Heart left ventricle (tissue), 13 donors: Measurements from ENCODE around the gene SLC6A11.

ENCODE experiments used
- POLR2A ChIP-seq, 2 donors: fragments of 450-650 bp; IDR thresholded peaks; one replicate each; pipeline ENCODE4 v1.6.1; 2017; ENCODE audit warnings: antibody characterized with exemption in 2 of 2, mild to moderate bottlenecking in 2 of 2, moderate library complexity in 2 of 2
- TF ChIP-seq, protein P1 (sequence below), 12 donors: fragments of 200-600 bp; sonication (generic) in 4 of 12; IDR thresholded peaks; one replicate each; pipeline versions ENCODE4 v1.5.0 to v1.8.0; 2018 to 2022; ENCODE audit warnings: antibody characterized with exemption in 12 of 12, mild to moderate bottlenecking in 5 of 12
- donor health status: ischemic (EF 13 %, LVEDD 7.1; RV severe dilation, severe dysfunction).
- donor health status: DM: no; HTN: yes; CAD: no.
- donor health status: DM: no; HTN: no; CAD: no.
- donor health status: ischemic (EF 25% LVEDD 6.9; RV normal size, moderate dysfunction).
- donor health status: ischemic (EF 25% LVEDD 5.7; RV mildly dilated, moderate dysfunction).
- donor health status: ischemic (EF 35%, LVEDD 5.7; RV mildly dilated, moderate dysfunction).
- donor health status: nonischemic (EF 11% LVEDD 7.7; RV severe dilation, severe dysfunction).
- donor health status: DM: yes; HTN: yes; CAD: no.
- donor health status: PGD.
- donor health status: ischemic (EF 29% LVEDD 5.4; RV normal size, mild dysfunction).
- donor health status: nonischemic (EF 23%, LVEDD 6.1; RV moderate dilation, normal function).

DNA sequence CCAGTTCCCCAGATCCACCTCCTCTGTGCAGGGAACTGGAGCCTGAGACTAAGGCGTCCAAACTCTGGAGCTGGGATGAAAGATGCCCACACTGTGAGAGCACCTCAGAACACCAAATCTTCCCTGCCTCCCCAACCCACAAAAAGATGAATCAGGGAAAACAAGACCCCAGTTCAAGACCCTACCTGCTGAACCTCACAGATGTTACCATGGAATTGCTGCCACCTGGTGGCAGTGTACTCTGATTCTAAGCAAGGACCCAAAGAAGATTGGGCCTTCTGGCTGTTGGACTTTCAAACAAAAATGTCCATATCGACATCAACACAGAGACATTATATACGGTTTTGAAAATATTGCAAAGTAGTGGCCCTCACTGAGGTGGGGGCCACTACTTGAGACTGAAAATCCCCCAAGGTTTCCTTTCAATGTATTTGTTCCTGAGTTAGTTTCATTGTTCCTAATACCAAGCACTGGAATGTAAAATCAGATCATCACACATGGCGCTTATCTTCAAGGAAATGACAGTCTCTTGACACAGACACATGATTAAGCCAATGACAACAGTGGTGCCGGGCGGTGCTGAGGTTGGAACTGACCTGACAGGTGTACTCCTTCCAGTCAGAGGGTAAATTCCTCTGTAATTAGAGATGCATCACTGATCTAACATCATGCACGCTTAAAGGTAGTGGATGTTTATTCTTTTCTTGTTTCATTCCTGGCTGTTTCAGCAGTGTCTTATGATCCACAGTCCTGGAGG, 67.6 kb downstream of the SLC6A11 start:
- TF ChIP-seq, protein P1, sequence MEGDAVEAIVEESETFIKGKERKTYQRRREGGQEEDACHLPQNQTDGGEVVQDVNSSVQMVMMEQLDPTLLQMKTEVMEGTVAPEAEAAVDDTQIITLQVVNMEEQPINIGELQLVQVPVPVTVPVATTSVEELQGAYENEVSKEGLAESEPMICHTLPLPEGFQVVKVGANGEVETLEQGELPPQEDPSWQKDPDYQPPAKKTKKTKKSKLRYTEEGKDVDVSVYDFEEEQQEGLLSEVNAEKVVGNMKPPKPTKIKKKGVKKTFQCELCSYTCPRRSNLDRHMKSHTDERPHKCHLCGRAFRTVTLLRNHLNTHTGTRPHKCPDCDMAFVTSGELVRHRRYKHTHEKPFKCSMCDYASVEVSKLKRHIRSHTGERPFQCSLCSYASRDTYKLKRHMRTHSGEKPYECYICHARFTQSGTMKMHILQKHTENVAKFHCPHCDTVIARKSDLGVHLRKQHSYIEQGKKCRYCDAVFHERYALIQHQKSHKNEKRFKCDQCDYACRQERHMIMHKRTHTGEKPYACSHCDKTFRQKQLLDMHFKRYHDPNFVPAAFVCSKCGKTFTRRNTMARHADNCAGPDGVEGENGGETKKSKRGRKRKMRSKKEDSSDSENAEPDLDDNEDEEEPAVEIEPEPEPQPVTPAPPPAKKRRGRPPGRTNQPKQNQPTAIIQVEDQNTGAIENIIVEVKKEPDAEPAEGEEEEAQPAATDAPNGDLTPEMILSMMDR (IDR thresholded peaks at IDR 0.05): peak; percentile 10 to 42 (median 27)
- TF ChIP-seq POLR2A (IDR thresholded peaks at IDR 0.05): no peak
